Calu3 (cell line): ENCODE data around the gene PADI6. TPM values are rescaled to one million over a fixed set of nuclear protein-coding genes. Genes with fewer than 3 reads are reported as not detected.

Experiments
- BruUV-seq: library from RNA; stranded (reverse); fragments of 400-500 nt; replicated peaks from 2 replicates; lab custom pipeline; 2021; lab: Mats Ljungman, UMichigan
- CTCF ChIA-PET: fragments of 300-600 bp; sonication (Branson Sonifier 250); formaldehyde crosslinking; loops from one replicate; lab custom pipeline; 2022; ENCODE audit warnings: antibody characterized with exemption; lab: Charles Lee
- DNase-seq: peaks from one replicate; pipeline ENCODE4 v3.0.0; 2022
- H3K27ac Mint-ChIP-seq: one replicate; pipeline ENCODE4 v1.8.0; 2022; ENCODE audit warnings: mixed read lengths; ENCODE audit not compliant: unreplicated experiment
- H3K27me3 Mint-ChIP-seq: one replicate; pipeline ENCODE4 v1.8.0; 2022; ENCODE audit warnings: mixed read lengths; ENCODE audit not compliant: unreplicated experiment
- H3K36me3 Mint-ChIP-seq: one replicate; pipeline ENCODE4 v1.8.0; 2022; ENCODE audit warnings: mild to moderate bottlenecking, moderate library complexity, mixed read lengths; ENCODE audit not compliant: insufficient read depth, unreplicated experiment
- H3K4me1 Mint-ChIP-seq: one replicate; pipeline ENCODE4 v1.8.0; 2022; ENCODE audit warnings: mild to moderate bottlenecking, low read depth, mixed read lengths; ENCODE audit not compliant: unreplicated experiment
- H3K4me3 Mint-ChIP-seq: one replicate; pipeline ENCODE4 v1.8.0; 2022; ENCODE audit warnings: mild to moderate bottlenecking, low read depth, moderate library complexity, mixed read lengths; ENCODE audit not compliant: unreplicated experiment
- H3K9me3 Mint-ChIP-seq: one replicate; pipeline ENCODE4 v1.8.0; 2022; ENCODE audit warnings: low read depth, mixed read lengths; ENCODE audit not compliant: unreplicated experiment
- CTCF ChIP-seq: fragments of 200-600 bp; IDR thresholded peaks from one replicate; pipeline ENCODE4 v1.8.0; 2022; ENCODE audit warnings: antibody characterized with exemption; ENCODE audit not compliant: unreplicated experiment
- intact Hi-C: fragments of 100-400 bp; cut with micrococcal nuclease; formaldehyde crosslinking; loops from one replicate; pipeline ENCODE4 v1.10.0; 2022; ENCODE audit not compliant: unreplicated experiment
- total RNA-seq: library from RNA; stranded (reverse); gene quantifications from 2 replicates; pipeline ENCODE4 v1.2.3, GENCODE V29; 2022

Gene PADI6
- total RNA-seq, 1 experiment from 2014 or later: not detected

- H3K4me1 Mint-ChIP-seq: no peaks in the 10 kb centered on the region
- TF ChIP-seq CTCF: no peak
- H3K4me3 Mint-ChIP-seq: no peak overlapping the region
- peaks cover 18% of the 10 kb centered on the region for H3K27me3 Mint-ChIP-seq
- DNase-seq: no peak
- BruUV-seq: no TSS peak
- H3K27ac Mint-ChIP-seq: no peak overlapping the region
- CTCF ChIA-PET: interaction anchor here (0.6 kb wide), 1 partner anchor 70 kb away, joined by 4 read pairs; no protein-coding TSS in a partner anchor
- H3K9me3 Mint-ChIP-seq: no peaks in the 10 kb centered on the region
- intact Hi-C loops: no loop called here
- no peaks in the 10 kb centered on the region for H3K36me3 Mint-ChIP-seq
Measured at GRCh38 chr1:17369466-17369865, 2.5 kb upstream of the PADI6 start.

DNA sequence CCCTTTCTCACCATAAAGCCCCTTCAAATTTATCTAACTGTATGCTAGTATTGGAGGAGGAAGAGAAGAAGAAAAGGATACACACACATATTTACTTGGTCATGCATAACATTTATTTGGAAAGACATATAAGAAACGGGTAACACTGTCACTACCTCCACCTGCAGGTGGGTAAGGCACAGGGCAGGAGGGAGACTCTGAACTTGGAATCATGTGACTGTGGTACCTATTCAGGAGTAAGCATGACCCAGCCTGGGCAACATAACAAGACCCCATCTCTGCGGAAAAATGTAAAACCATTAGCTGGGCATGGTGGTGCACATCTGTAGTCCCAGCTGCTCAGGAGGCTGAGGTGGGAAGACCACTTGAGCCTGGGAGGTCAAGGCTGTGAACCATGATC is 1.4 kb upstream of the PADI6 start:
- no peak overlapping the region for H3K4me3 Mint-ChIP-seq
- intact Hi-C loops: no loop called here
- peak; percentile 36 for TF ChIP-seq CTCF
- peaks cover 18% of the 10 kb centered on the region for H3K27me3 Mint-ChIP-seq
- no peak overlapping the region for H3K27ac Mint-ChIP-seq
- CTCF ChIA-PET: no interaction called here
- no peaks in the 10 kb centered on the region for H3K36me3 Mint-ChIP-seq
- no peaks in the 10 kb centered on the region for H3K9me3 Mint-ChIP-seq
- no TSS peak for BruUV-seq
- H3K4me1 Mint-ChIP-seq: no peaks in the 10 kb centered on the region
- DNase-seq: peak; percentile 21

GRCh38 chr1:17372955-17373354 is 959 bp downstream of the PADI6 start:
- CTCF ChIA-PET: no interaction called here
- Mint-ChIP-seq H3K9me3 (no peaks in the 10 kb centered on the region), H3K4me3 (no peak overlapping the region), H3K36me3 (peaks cover 5% of the 10 kb centered on the region), H3K27me3 (peaks cover 14% of the 10 kb centered on the region), H3K4me1 (no peaks in the 10 kb centered on the region), H3K27ac (no peak overlapping the region)
- DNase-seq: no peak
- TF ChIP-seq CTCF: no peak
- BruUV-seq: no TSS peak
- intact Hi-C loops: no loop called here

DNA sequence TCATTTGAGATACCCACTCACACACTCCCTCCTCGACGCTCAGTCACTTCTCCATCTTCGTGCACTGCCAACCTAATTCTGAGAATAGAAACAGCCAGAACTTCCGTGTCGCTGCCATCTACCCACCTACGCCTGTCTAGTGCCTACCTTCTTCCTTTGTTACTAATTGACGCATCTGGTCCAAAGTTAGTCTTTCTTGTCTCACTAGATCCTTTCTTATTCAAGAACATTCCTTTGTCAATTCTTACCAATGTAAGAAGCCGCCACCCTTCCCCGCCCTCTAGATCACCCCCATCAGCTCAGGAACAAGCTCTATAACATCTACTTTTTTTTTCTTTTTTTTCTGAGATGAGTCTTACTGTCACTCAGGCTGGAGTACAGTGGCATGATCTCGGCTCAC is 3.7 kb downstream of the PADI6 start:
- DNase-seq: no peak
- BruUV-seq: no TSS peak
- Mint-ChIP-seq H3K4me1 (no peaks in the 10 kb centered on the region), H3K36me3 (peaks cover 5% of the 10 kb centered on the region), H3K27ac (no peak overlapping the region), H3K4me3 (no peak overlapping the region), H3K27me3 (peaks cover 27% of the 10 kb centered on the region), H3K9me3 (no peaks in the 10 kb centered on the region)
- TF ChIP-seq CTCF: no peak
- intact Hi-C loops: no loop called here
- CTCF ChIA-PET: no interaction called here
